K562 (cell line): ENCODE results near the gene HOXB3. TPM values are rescaled to one million over a fixed set of nuclear protein-coding genes. Genes with fewer than 3 reads are reported as not detected.

Source experiments
- ARID3A ChIP-seq: IDR thresholded peaks from 2 replicates; pipeline ENCODE4 v1.6.1; 2012; ENCODE audit warnings: low read depth, low read length, improper control_type of control experiment, borderline replicate concordance
- CSDE1 ChIP-seq, 2 experiments: fragments of 450-650 bp; IDR thresholded peaks; 2 replicates each; pipeline ENCODE4 v1.6.1; 2016; ENCODE audit warnings: mild to moderate bottlenecking in 1 of 2
- ETV6 ChIP-seq, 3 experiments: fragments of 150-350 bp in 1 of 3; sonication (generic) in 1 of 3; formaldehyde crosslinking in 1 of 3; IDR thresholded peaks; 2 replicates each; pipeline versions ENCODE4 v1.6.1 to v1.8.0; 2014 to 2022; ENCODE audit warnings: borderline replicate concordance in 2 of 3, low read depth in 2 of 3, antibody characterized with exemption in 1 of 3, low read length in 1 of 3, mild to moderate bottlenecking in 1 of 3, missing genetic modification reagents in 1 of 3
- HDAC3 ChIP-seq: fragments of 450-650 bp; IDR thresholded peaks from 2 replicates; pipeline ENCODE4 v1.6.1; 2018; ENCODE audit warnings: borderline replicate concordance, mild to moderate bottlenecking, moderate library complexity; ENCODE audit not compliant: partially characterized antibody
- ID3 ChIP-seq, 2 experiments: fragments of 250-450 bp in 1 of 2; fragments of 450-650 bp in 1 of 2; sonication (Bioruptor Pico) in 1 of 2; IDR thresholded peaks; 2 replicates each; pipeline versions ENCODE4 v1.6.1 to v1.8.0; 2016 to 2021; ENCODE audit warnings: mild to moderate bottlenecking in 2 of 2, moderate library complexity in 2 of 2, missing compliant biosample characterization in 1 of 2, missing genetic modification characterization in 1 of 2
- KLF10 ChIP-seq: fragments of 250-450 bp; sonication (Bioruptor Pico); IDR thresholded peaks from 2 replicates; pipeline ENCODE4 v1.6.1; 2021; ENCODE audit warnings: matching md5 sums
- NFE2 ChIP-seq: IDR thresholded peaks from 2 replicates; pipeline ENCODE4 v1.6.1; 2014; ENCODE audit warnings: antibody characterized with exemption, low read depth
- NFIC ChIP-seq: fragments of 450-650 bp; IDR thresholded peaks from 2 replicates; pipeline ENCODE4 v1.6.1; 2017; ENCODE audit warnings: mild to moderate bottlenecking, inconsistent platforms
- TARDBP ChIP-seq: fragments of 450-650 bp; IDR thresholded peaks from 2 replicates; pipeline ENCODE4 v1.6.1; 2016
- ZBED1 ChIP-seq: IDR thresholded peaks from 2 replicates; pipeline ENCODE4 v1.6.1; 2014
- ZFP1 ChIP-seq: fragments of 450-650 bp; formaldehyde crosslinking; IDR thresholded peaks from 2 replicates; pipeline ENCODE4 v1.4.0; 2020; ENCODE audit warnings: mild to moderate bottlenecking, mixed read lengths
- ZMIZ1 ChIP-seq, 2 experiments: fragments of 150-350 bp in 1 of 2; IDR thresholded peaks; 2 replicates each; pipeline ENCODE4 v1.6.1; 2012 to 2016; ENCODE audit warnings: low read depth in 2 of 2, low read length in 2 of 2, mild to moderate bottlenecking in 1 of 2, moderate library complexity in 1 of 2
- ZNF436 ChIP-seq: fragments of 250-450, 450-650 bp; sonication (Bioruptor Pico); formaldehyde crosslinking; IDR thresholded peaks from 2 replicates; pipeline ENCODE4 v1.7.0; 2020; ENCODE audit warnings: mild to moderate bottlenecking
- ZNF609 ChIP-seq: sonication (generic); formaldehyde crosslinking; IDR thresholded peaks from 2 replicates; pipeline ENCODE4 v1.8.1; 2023; ENCODE audit warnings: missing genetic modification reagents, mild to moderate bottlenecking, borderline replicate concordance
- ZNF644 ChIP-seq: fragments of 200-800 bp; sonication (Bioruptor generic); IDR thresholded peaks from 2 replicates; pipeline ENCODE4 v1.6.1; 2016; ENCODE audit warnings: low read depth, missing genetic modification characterization, missing compliant biosample characterization
- polyA plus RNA-seq, 8 experiments: library from polyadenylated mRNA; depleted of rRNA in 4 of 8; stranded (reverse) in 5 of 8; unstranded in 3 of 8; fragments of >200 nt; fragmentation: Nextera tagmentation in 2 of 8; fragmentation: Illumina TruSeq in 1 of 8; extraction: Ambion mirVana in 2 of 8; extraction: Trizol in 1 of 8; gene quantifications; 2 replicates each; pipeline versions ENCODE4 v1.2.1 to v1.2.3, GENCODE V29; 2011 to 2014; ENCODE audit warnings: inconsistent platforms in 1 of 8, missing spikeins in 1 of 8
- total RNA-seq, 7 experiments: library from RNA; depleted of rRNA in 6 of 7; stranded (reverse); fragments of >200 nt in 6 of 7; fragmentation: Illumina TruSeq in 2 of 7; extraction: Trizol in 2 of 7; gene quantifications; 2 replicates each; pipeline versions ENCODE4 v1.2.1 to v1.2.3, GENCODE V29; 2011 to 2021; ENCODE audit warnings: low replicate concordance in 1 of 7

The HOXB3 gene
- total and polyA plus RNA-seq, 9 of the 15 experiments (the other 6 are each of a cell fraction or from before 2014, with no cell fraction given), result 2.4 to 41.3 (median 20.2) TPM

- TF ChIP-seq KLF10 (CRISPR knock-in tag), result no peak
- no peak; the same call in 1 of the 2 replicates for TF ChIP-seq NFIC
- TF ChIP-seq ID3 (CRISPR knock-in tag; IDR thresholded peaks at IDR 0.05), result no peak
- TF ChIP-seq ID3 (tag; IDR thresholded peaks at IDR 0.05), result no peak
- peak; percentile 12; the same call in 1 of the 2 replicates for TF ChIP-seq ZNF644 (tag)
- peak; percentile 73 for TF ChIP-seq NFE2
- TF ChIP-seq ETV6 (IDR thresholded peaks at IDR 0.05; ENCODE audit: borderline replicate concordance in 1 of 2, low read depth in 2 of 2, low read length in 1 of 2), result no peak; a peak in 1 of 4 replicates
- no peak for TF ChIP-seq ETV6 (CRISPR knock-in tag; IDR thresholded peaks at IDR 0.05; ENCODE audit: borderline replicate concordance)
- TF ChIP-seq ARID3A, result peak; percentile 99
- no peak for TF ChIP-seq ZFP1
- TF ChIP-seq ZMIZ1 (IDR thresholded peaks at IDR 0.05; ENCODE audit: low read depth in 2 of 2, low read length in 2 of 2), result peak in 1 of 2 experiments; percentile 36; a peak in 1 of 4 replicates
- TF ChIP-seq ZBED1, result peak; percentile 89; the same call in 1 of the 2 replicates
- 0 out of 2 replicates have a peak, but pooled peaks have one; percentile 44 for TF ChIP-seq TARDBP
- peak; percentile 30; the same call in 1 of the 2 replicates for TF ChIP-seq ZNF436
- peak; percentile 84 for TF ChIP-seq HDAC3
- TF ChIP-seq CSDE1 (IDR thresholded peaks at IDR 0.05), result no peak
- peak; percentile 83 for TF ChIP-seq ZNF609 (CRISPR knock-in tag)
These were observed 36.4 kb upstream of the HOXB3 start, which contains the start of gene HOXB9 (continued) for GRCh38 chr17:48626245-48627117.
